ENCODE data around the gene RHBDL1.
A peak's percentile ranks its signal among the peaks of the same experiment; 100 is the strongest.

The RHBDL1 gene

DNA sequence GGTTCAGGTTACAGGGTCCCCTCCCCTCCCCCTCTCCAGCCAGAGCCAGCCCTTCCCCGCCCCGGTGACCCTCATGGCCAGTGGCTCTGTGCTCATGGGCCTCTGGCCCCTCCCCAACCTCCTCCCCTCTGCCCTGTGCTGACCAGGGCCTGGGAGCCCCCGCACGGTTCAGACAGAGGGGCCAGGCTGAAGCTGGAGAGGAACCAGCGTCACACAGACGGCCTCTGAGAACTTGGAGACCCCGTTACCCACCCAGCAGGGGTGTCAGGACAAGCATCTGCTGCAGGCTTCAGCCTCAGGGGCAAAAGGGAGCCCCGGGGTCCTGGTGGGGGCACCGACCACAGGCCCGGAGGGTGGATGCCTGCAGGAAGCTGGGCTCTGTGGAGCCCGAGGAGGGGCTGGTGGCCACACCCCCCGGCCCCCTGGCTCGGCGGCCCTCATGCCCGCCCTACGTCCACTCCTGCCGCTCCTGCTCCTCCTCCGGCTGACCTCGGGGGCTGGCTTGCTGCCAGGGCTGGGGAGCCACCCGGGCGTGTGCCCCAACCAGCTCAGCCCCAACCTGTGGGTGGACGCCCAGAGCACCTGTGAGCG lies 44.6 kb upstream of the RHBDL1 start, which contains the start of gene WFIKKN1:
TSS of gene WFIKKN1 (plus strand) at position 171 of the 591 bp plus-strand sequence. CDS start at position 440, 269 bp downstream.
- peaks cover 10% of the 10 kb centered on the region for H3K79me2 ChIP-seq (ENCODE audit: control insufficient read depth, insufficient read depth, low read length, unreplicated experiment)
- no peak within 1 kb of the TSS for H2AFZ ChIP-seq (ENCODE audit: low read length, unreplicated experiment)
- no peaks in the 10 kb centered on the region for H3K27me3 ChIP-seq (ENCODE audit: insufficient read depth, low read length)
- no peak within 1 kb of the TSS for H3K27ac ChIP-seq (ENCODE audit: low read depth, low read length)
- peaks cover 38% of the 10 kb centered on the region for H3K4me1 ChIP-seq (ENCODE audit: control insufficient read depth, insufficient read depth, low read length, unreplicated experiment)
- H3K4me3 ChIP-seq (ENCODE audit: low read depth, low read length), result no peak within 1 kb of the TSS
- peaks cover 3% of the 10 kb centered on the region; the same call in 1 of the 2 replicates for H3K36me3 ChIP-seq (ENCODE audit: insufficient read depth, low read length)

DNA sequence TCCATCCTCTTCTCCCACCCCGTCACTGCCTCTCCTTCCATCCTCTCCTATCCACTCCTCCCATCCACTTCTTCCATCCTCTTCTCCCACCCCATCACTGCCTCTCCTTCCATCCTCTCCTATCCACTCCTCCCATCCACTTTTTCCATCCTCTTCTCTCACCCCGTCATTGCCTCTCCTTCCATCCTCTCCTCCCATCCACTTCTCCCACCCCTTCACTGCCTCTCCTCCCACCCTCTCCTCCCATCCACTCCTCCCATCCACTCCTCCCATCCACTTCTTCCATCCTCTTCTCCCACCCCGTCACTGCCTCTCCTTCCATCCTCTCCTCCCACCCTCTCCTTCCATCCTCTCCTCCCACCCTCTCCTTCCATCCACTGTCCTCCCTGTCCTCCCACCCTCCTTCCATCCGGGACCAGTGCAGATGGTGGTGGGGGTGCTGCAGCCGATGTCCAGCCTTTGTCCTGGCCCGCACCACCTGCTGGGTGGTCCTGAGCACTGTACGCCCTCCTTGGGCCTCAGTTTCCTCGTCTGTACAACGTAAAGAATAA lies 43.6 kb upstream of the RHBDL1 start:
- no peaks in the 10 kb centered on the region for H3K27me3 ChIP-seq (ENCODE audit: insufficient read depth, low read length)
- peaks cover 10% of the 10 kb centered on the region for H3K79me2 ChIP-seq (ENCODE audit: control insufficient read depth, insufficient read depth, low read length, unreplicated experiment)
- peaks cover 31% of the 10 kb centered on the region for H3K4me1 ChIP-seq (ENCODE audit: control insufficient read depth, insufficient read depth, low read length, unreplicated experiment)
- no peak overlapping the region for H3K4me3 ChIP-seq (ENCODE audit: low read depth, low read length)
- no peak overlapping the region for H3K27ac ChIP-seq (ENCODE audit: low read depth, low read length)
- peaks cover 3% of the 10 kb centered on the region; the same call in 1 of the 2 replicates for H3K36me3 ChIP-seq (ENCODE audit: insufficient read depth, low read length)
- no peak overlapping the region for H2AFZ ChIP-seq (ENCODE audit: low read length, unreplicated experiment)

DNA sequence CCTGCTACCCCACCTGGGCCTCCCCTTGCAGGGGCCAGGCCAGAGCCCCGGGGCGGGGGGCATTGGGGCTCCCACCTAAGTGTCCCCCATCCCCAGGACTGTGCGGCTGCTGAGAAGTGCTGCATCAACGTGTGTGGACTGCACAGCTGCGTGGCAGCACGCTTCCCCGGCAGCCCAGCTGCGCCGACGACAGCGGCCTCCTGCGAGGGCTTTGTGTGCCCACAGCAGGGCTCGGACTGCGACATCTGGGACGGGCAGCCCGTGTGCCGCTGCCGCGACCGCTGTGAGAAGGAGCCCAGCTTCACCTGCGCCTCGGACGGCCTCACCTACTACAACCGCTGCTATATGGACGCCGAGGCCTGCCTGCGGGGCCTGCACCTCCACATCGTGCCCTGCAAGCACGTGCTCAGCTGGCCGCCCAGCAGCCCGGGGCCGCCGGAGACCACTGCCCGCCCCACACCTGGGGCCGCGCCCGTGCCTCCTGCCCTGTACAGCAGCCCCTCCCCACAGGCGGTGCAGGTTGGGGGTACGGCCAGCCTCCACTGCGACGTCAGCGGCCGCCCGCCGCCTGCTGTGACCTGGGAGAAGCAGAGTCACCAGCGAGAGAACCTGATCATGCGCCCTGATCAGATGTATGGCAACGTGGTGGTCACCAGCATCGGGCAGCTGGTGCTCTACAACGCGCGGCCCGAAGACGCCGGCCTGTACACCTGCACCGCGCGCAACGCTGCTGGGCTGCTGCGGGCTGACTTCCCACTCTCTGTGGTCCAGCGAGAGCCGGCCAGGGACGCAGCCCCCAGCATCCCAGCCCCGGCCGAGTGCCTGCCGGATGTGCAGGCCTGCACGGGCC lies 42.8 kb upstream of the RHBDL1 start:
- H3K27ac ChIP-seq (ENCODE audit: low read depth, low read length), result no peak overlapping the region
- H3K79me2 ChIP-seq (ENCODE audit: control insufficient read depth, insufficient read depth, low read length, unreplicated experiment), result peaks cover 10% of the 10 kb centered on the region
- no peak overlapping the region for H2AFZ ChIP-seq (ENCODE audit: low read length, unreplicated experiment)
- peaks cover 28% of the 10 kb centered on the region for H3K4me1 ChIP-seq (ENCODE audit: control insufficient read depth, insufficient read depth, low read length, unreplicated experiment)
- no peak overlapping the region for H3K4me3 ChIP-seq (ENCODE audit: low read depth, low read length)
- H3K36me3 ChIP-seq (ENCODE audit: insufficient read depth, low read length), result peaks cover 3% of the 10 kb centered on the region; the same call in 1 of the 2 replicates
- H3K27me3 ChIP-seq (ENCODE audit: insufficient read depth, low read length), result no peaks in the 10 kb centered on the region

DNA sequence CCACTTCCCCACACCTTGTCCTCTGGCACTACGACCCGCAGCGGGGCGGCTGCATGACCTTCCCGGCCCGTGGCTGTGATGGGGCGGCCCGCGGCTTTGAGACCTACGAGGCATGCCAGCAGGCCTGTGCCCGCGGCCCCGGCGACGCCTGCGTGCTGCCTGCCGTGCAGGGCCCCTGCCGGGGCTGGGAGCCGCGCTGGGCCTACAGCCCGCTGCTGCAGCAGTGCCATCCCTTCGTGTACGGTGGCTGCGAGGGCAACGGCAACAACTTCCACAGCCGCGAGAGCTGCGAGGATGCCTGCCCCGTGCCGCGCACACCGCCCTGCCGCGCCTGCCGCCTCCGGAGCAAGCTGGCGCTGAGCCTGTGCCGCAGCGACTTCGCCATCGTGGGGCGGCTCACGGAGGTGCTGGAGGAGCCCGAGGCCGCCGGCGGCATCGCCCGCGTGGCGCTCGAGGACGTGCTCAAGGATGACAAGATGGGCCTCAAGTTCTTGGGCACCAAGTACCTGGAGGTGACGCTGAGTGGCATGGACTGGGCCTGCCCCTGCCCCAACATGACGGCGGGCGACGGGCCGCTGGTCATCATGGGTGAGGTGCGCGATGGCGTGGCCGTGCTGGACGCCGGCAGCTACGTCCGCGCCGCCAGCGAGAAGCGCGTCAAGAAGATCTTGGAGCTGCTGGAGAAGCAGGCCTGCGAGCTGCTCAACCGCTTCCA lies 42.0 kb upstream of the RHBDL1 start:
- H3K4me3 ChIP-seq (ENCODE audit: low read depth, low read length), result no peak overlapping the region
- peaks cover 10% of the 10 kb centered on the region for H3K79me2 ChIP-seq (ENCODE audit: control insufficient read depth, insufficient read depth, low read length, unreplicated experiment)
- peaks cover 3% of the 10 kb centered on the region; the same call in 1 of the 2 replicates for H3K36me3 ChIP-seq (ENCODE audit: insufficient read depth, low read length)
- H3K27me3 ChIP-seq (ENCODE audit: insufficient read depth, low read length), result no peaks in the 10 kb centered on the region
- H2AFZ ChIP-seq (ENCODE audit: low read length, unreplicated experiment), result no peak overlapping the region
- H3K27ac ChIP-seq (ENCODE audit: low read depth, low read length), result no peak overlapping the region
- H3K4me1 ChIP-seq (ENCODE audit: control insufficient read depth, insufficient read depth, low read length, unreplicated experiment), result peaks cover 24% of the 10 kb centered on the region

DNA sequence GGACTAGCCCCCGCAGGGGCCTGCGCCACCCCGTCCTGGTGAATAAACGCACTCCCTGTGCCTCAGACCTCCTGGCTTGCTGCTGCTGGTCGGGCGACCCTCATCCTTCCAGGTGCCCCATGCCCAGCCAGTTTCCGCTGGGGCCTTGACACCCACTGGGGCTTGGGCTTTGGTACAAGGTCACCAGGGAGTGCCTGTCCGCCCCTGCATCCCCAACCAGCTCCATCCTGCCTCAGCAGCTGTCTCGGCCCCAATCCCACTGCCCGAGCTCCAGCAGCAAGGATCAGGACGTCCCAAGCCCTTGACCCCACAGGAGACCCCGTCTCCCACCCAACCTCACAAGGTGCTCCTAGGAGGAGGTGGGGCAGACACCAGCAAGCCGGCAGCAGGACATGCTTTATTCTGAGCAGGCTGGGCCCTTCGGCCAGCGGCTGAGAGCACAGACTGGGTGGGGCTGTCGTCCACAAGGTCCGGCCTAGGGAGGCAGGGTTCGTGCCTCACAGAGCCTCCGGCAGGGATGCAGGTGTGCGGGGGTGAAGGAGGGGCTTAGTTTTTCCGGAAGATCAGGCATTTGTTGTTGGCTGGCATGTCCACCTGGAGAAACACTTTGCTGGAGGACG lies 41.3 kb upstream of the RHBDL1 start:
- Histone ChIP-seq H3K27me3 (ENCODE audit: insufficient read depth, low read length) (no peaks in the 10 kb centered on the region), H3K79me2 (ENCODE audit: control insufficient read depth, insufficient read depth, low read length, unreplicated experiment) (peaks cover 10% of the 10 kb centered on the region), H3K4me3 (ENCODE audit: low read depth, low read length) (no peak overlapping the region; the same call in 1 of the 2 replicates), H3K4me1 (ENCODE audit: control insufficient read depth, insufficient read depth, low read length, unreplicated experiment) (peaks cover 24% of the 10 kb centered on the region), H2AFZ (ENCODE audit: low read length, unreplicated experiment) (no peak overlapping the region), H3K27ac (ENCODE audit: low read depth, low read length) (no peak overlapping the region), H3K36me3 (ENCODE audit: insufficient read depth, low read length) (peaks cover 3% of the 10 kb centered on the region; the same call in 1 of the 2 replicates)

DNA sequence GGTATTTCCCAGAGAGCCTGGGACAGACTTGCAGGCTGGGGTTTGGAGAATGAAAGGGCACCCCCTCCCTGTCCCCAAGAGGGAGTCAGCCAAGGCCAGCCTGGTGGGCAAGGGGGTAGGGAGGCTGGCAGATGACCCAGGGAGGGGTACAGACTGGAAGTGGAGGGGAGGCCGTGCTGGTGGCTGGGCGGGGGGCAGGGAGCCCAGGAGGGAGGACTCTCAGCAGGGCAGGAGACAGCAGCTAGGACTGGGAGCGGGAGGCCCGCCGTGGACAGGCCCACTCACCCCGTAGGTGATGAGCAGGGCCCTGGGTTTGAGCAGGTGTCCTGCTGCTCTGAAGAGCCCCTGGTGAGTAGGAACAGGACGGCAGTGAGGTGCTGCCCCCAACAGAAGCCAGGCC lies 40.5 kb upstream of the RHBDL1 start:
- Histone ChIP-seq H3K4me1 (ENCODE audit: control insufficient read depth, insufficient read depth, low read length, unreplicated experiment) (peaks cover 21% of the 10 kb centered on the region), H3K27me3 (ENCODE audit: insufficient read depth, low read length) (no peaks in the 10 kb centered on the region), H3K4me3 (ENCODE audit: low read depth, low read length) (peak overlapping the region; percentile 93), H3K36me3 (ENCODE audit: insufficient read depth, low read length) (peaks cover 3% of the 10 kb centered on the region; the same call in 1 of the 2 replicates), H3K79me2 (ENCODE audit: control insufficient read depth, insufficient read depth, low read length, unreplicated experiment) (peaks cover 10% of the 10 kb centered on the region), H3K27ac (ENCODE audit: low read depth, low read length) (no peak overlapping the region), H2AFZ (ENCODE audit: low read length, unreplicated experiment) (no peak overlapping the region)

DNA sequence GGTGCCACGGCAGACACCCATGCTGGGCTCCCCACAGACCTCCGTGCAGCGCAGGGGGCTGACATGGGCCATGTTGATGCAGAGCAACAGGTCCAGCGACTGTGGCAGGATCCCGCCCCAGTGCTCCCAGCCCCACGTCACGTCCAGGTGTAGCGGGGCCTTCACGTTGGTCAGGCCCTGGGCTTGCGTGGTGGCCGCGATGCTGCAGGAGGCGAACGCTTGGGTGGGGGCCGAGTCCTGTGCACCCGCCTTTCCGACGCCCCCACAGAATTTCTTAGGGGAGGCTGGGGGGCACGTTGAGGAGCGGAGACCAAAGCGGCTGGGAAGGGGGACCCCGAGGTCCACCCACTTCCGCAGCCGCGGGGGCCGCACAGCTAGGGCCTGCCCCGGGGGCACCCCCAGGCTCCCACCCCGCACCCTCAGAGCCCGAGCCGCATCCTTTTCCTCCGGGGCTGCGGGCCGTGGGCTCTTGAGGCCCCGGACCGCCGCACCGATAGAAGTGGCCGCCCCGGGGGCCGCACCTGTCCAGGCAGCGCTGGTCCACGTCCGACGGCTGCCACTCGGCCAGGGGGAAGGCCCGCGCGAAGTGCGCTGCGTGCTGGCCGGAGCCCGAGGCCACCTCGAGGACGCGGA lies 39.8 kb upstream of the RHBDL1 start:
- peaks cover 3% of the 10 kb centered on the region; the same call in 1 of the 2 replicates for H3K36me3 ChIP-seq (ENCODE audit: insufficient read depth, low read length)
- peaks cover 15% of the 10 kb centered on the region for H3K4me1 ChIP-seq (ENCODE audit: control insufficient read depth, insufficient read depth, low read length, unreplicated experiment)
- no peaks in the 10 kb centered on the region for H3K27me3 ChIP-seq (ENCODE audit: insufficient read depth, low read length)
- H3K4me3 ChIP-seq (ENCODE audit: low read depth, low read length), result peak overlapping the region; percentile 93
- H2AFZ ChIP-seq (ENCODE audit: low read length, unreplicated experiment), result peak overlapping the region; percentile 76
- peaks cover 10% of the 10 kb centered on the region for H3K79me2 ChIP-seq (ENCODE audit: control insufficient read depth, insufficient read depth, low read length, unreplicated experiment)
- H3K27ac ChIP-seq (ENCODE audit: low read depth, low read length), result peak overlapping the region; percentile 87

DNA sequence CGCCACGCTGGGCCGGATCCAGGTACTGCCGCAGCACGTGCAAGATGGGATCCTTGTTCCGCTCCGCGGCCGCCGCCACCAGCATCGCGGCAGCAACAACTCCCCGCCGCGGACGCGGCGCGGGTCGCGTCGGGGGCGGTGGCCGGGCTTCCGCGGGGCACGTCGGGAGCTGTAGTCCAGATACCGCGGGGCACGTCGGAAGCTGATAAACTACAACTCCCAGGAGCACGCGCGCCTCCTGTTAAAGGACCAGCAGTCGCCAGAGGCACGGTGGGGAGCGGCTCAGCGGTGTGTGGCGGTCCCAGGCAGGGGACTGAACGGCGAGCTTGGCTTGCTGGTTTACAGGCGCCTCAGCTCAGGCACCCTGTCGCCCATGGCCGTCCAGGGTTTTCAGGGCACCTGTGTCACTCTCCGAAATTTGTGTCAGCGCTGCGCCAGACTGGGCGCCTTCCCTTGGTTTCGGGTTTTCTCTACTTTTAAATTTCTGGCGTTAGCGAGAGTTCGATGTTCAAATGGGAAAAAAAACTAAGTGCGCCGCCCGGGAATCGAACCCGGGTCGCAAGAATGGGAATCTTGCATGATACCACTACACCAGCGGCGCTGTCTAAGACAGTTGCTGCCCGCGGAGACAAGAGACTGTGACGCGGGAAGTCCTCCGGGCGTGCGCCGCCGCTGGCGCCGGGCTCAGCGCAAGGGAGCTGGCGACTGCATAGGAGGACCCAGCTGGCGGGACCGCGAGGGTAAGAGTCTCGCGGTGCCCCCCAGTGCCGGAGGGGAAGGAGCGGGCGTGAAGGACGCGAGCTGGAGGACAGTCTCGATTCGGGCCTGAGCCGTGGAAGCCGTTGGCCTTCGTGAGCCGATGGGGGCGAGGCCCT lies 39.0 kb upstream of the RHBDL1 start, which contains the start of gene METTL26:
TSS of gene METTL26 (minus strand) at position 100 of the 875 bp plus-strand sequence. CDS start at position 85, 15 bp downstream.
- Histone ChIP-seq H3K4me3 (ENCODE audit: low read depth, low read length) (peak within 1 kb of the TSS; percentile 93), H3K27ac (ENCODE audit: low read depth, low read length) (peak within 1 kb of the TSS; percentile 87), H3K79me2 (ENCODE audit: control insufficient read depth, insufficient read depth, low read length, unreplicated experiment) (peaks cover 10% of the 10 kb centered on the region), H3K36me3 (ENCODE audit: insufficient read depth, low read length) (peaks cover 3% of the 10 kb centered on the region; the same call in 1 of the 2 replicates), H2AFZ (ENCODE audit: low read length, unreplicated experiment) (peak within 1 kb of the TSS; percentile 79), H3K4me1 (ENCODE audit: control insufficient read depth, insufficient read depth, low read length, unreplicated experiment) (peaks cover 9% of the 10 kb centered on the region), H3K27me3 (ENCODE audit: insufficient read depth, low read length) (no peaks in the 10 kb centered on the region)
